GM12891 (cell line): ENCODE measurements around the gene NEK5.

ENCODE experiments used
- PAX5 ChIP-seq: IDR thresholded peaks from 2 replicates; pipeline ENCODE4 v1.6.1; 2011; ENCODE audit warnings: low read length, moderate library complexity, mild to moderate bottlenecking; ENCODE audit not compliant: insufficient read depth, severe bottlenecking
- POLR2A ChIP-seq: IDR thresholded peaks from 2 replicates; pipeline ENCODE4 v1.6.1; 2011; ENCODE audit warnings: low read depth, low read length, control low read depth
- POLR2AphosphoS5 ChIP-seq: IDR thresholded peaks from 2 replicates; pipeline ENCODE4 v1.6.1; 2011; ENCODE audit warnings: low read depth, low read length, control low read depth
- SPI1 ChIP-seq: IDR thresholded peaks from 2 replicates; pipeline ENCODE4 v1.6.1; 2011; ENCODE audit warnings: low read depth, low read length, control low read depth
- TAF1 ChIP-seq: IDR thresholded peaks from 2 replicates; pipeline ENCODE4 v1.6.1; 2011; ENCODE audit warnings: low read depth, low read length, control low read depth

GRCh38 chr13:52048516-52048915 lies 80.4 kb downstream of the NEK5 start:
- TF ChIP-seq TAF1 (no peak), PAX5 (no peak), POLR2AphosphoS5 (no peak), POLR2A (no peak), SPI1 (no peak)
